Suprapubic skin (tissue), 4 donors: ENCODE measurements around the gene LMF1.

Experiments used
- CTCF ChIP-seq, 2 donors: fragments of 200-600 bp in 1 of 2; fragments of 450-650 bp in 1 of 2; sonication (generic) in 1 of 2; IDR thresholded peaks; one replicate each; pipeline ENCODE4 v1.5.1; 2016 to 2019; ENCODE audit warnings: antibody characterized with exemption in 2 of 2, mild to moderate bottlenecking in 1 of 2, moderate library complexity in 1 of 2
- POLR2A ChIP-seq, 2 donors: fragments of 450-650 bp; IDR thresholded peaks; one replicate each; pipeline ENCODE4 v1.6.1; 2017; ENCODE audit warnings: antibody characterized with exemption in 2 of 2, mild to moderate bottlenecking in 2 of 2, moderate library complexity in 2 of 2
- POLR2AphosphoS5 ChIP-seq, 3 donors: sonication (generic); formaldehyde crosslinking; IDR thresholded peaks; one replicate each; pipeline ENCODE4 v1.6.1; 2017; ENCODE audit warnings: antibody characterized with exemption in 3 of 3

GRCh38 chr16:967077-967541 lies 3.7 kb downstream of the LMF1 start:
- TF ChIP-seq CTCF (IDR thresholded peaks at IDR 0.05), result no peak
- no peak for TF ChIP-seq POLR2A (IDR thresholded peaks at IDR 0.05)
- no peak for TF ChIP-seq POLR2AphosphoS5 (IDR thresholded peaks at IDR 0.05)
